OCI-LY1 (cell line): Measurements from ENCODE around the gene ABLIM1.

Source experiments
- CTCF ChIP-seq: fragments of 200-600 bp; sonication (generic), shearing (Covaris generic); IDR thresholded peaks from 2 replicates; pipeline ENCODE4 v1.5.1; 2017; ENCODE audit warnings: mild to moderate bottlenecking, antibody characterized with exemption, low read length, moderate library complexity, mixed read lengths
- EZH2 ChIP-seq: fragments of 200-600 bp; sonication (generic), shearing (Covaris generic); IDR thresholded peaks from 2 replicates; pipeline ENCODE4 v1.8.0; 2017; ENCODE audit warnings: borderline replicate concordance, mixed run types, mild to moderate bottlenecking, antibody characterized with exemption, low read length, moderate library complexity, mixed read lengths

- TF ChIP-seq CTCF (no peak), EZH2 (no peak)
Measured at GRCh38 chr10:114518401-114519305, 139.4 kb downstream of the ABLIM1 start.
